Peyer's patch (tissue), 4 donors: ENCODE results near the gene AMZ1.

ENCODE experiments used
- CTCF ChIP-seq, 6 experiments: fragments of 450-650 bp in 4 of 6; fragments of 200-600 bp in 2 of 6; sonication (generic) in 1 of 6; IDR thresholded peaks; one replicate each; pipeline ENCODE4 v1.5.1; 2017 to 2019; ENCODE audit warnings: antibody characterized with exemption in 6 of 6, mild to moderate bottlenecking in 3 of 6, moderate library complexity in 1 of 6
- POLR2A ChIP-seq, 2 donors: fragments of 450-650 bp; IDR thresholded peaks; one replicate each; pipeline ENCODE4 v1.5.1; 2017; ENCODE audit warnings: antibody characterized with exemption in 2 of 2, mild to moderate bottlenecking in 2 of 2, moderate library complexity in 2 of 2

GRCh38 chr7:2722591-2722990 lies 34.6 kb downstream of the AMZ1 start:
- TF ChIP-seq CTCF (IDR thresholded peaks at IDR 0.05), result no peak
- no peak for TF ChIP-seq POLR2A (IDR thresholded peaks at IDR 0.05)
